Fibroblast of pulmonary artery (primary cell): ENCODE data around the gene ZNF513.

ENCODE experiments used
- DNase-seq: peaks from one replicate; pipeline ENCODE4 v3.0.0-alpha.2; 2010; ENCODE audit warnings: low read depth
- H3K4me3 ChIP-seq: replicated peaks from 2 replicates; pipeline ENCODE4 v1.5.1; 2011; ENCODE audit warnings: low read depth, mild to moderate bottlenecking, control low read depth, low read length, moderate library complexity
- CTCF ChIP-seq: IDR thresholded peaks from 2 replicates; pipeline ENCODE4 v1.5.1; 2011; ENCODE audit warnings: mild to moderate bottlenecking, control low read depth, low read length, inconsistent platforms; ENCODE audit errors: missing control alignments

ZNF513 gene

GRCh38 chr2:27379836-27380625 is 503 bp downstream of the ZNF513 start:
- peak overlapping the region; percentile 87 for H3K4me3 ChIP-seq
- DNase-seq: peak; percentile 29
- TF ChIP-seq CTCF: no peak

- DNase-seq: no peak
- peak overlapping the region; percentile 87 for H3K4me3 ChIP-seq
- TF ChIP-seq CTCF: no peak
These were observed 1.1 kb downstream of the ZNF513 start for GRCh38 chr2:27379383-27379835.

- no peak for TF ChIP-seq CTCF
- H3K4me3 ChIP-seq: peak overlapping the region; percentile 87
- no peak for DNase-seq
These were observed 1.7 kb downstream of the ZNF513 start for GRCh38 chr2:27378809-27379290.

GRCh38 chr2:27378096-27378808 is 2.3 kb downstream of the ZNF513 start:
- no peak for DNase-seq
- peak; percentile 15 for TF ChIP-seq CTCF
- no peak overlapping the region for H3K4me3 ChIP-seq

- TF ChIP-seq CTCF: no peak
- H3K4me3 ChIP-seq: no peak overlapping the region
- no peak for DNase-seq
These were observed 2.9 kb downstream of the ZNF513 start for GRCh38 chr2:27377618-27378095.

GRCh38 chr2:27376866-27377617 is 3.5 kb downstream of the ZNF513 start:
- TF ChIP-seq CTCF: no peak
- no peak overlapping the region for H3K4me3 ChIP-seq
- no peak for DNase-seq
